Measurements from ENCODE around the gene STOML1. TPM values are rescaled to one million over a fixed set of nuclear protein-coding genes. Genes with fewer than 3 reads are reported as not detected.
A peak's percentile ranks its signal among the peaks of the same experiment; 100 is the strongest.

The STOML1 gene
- total RNA-seq, 2 experiments from 2014 or later: 4.6 to 5.3 TPM

DNA sequence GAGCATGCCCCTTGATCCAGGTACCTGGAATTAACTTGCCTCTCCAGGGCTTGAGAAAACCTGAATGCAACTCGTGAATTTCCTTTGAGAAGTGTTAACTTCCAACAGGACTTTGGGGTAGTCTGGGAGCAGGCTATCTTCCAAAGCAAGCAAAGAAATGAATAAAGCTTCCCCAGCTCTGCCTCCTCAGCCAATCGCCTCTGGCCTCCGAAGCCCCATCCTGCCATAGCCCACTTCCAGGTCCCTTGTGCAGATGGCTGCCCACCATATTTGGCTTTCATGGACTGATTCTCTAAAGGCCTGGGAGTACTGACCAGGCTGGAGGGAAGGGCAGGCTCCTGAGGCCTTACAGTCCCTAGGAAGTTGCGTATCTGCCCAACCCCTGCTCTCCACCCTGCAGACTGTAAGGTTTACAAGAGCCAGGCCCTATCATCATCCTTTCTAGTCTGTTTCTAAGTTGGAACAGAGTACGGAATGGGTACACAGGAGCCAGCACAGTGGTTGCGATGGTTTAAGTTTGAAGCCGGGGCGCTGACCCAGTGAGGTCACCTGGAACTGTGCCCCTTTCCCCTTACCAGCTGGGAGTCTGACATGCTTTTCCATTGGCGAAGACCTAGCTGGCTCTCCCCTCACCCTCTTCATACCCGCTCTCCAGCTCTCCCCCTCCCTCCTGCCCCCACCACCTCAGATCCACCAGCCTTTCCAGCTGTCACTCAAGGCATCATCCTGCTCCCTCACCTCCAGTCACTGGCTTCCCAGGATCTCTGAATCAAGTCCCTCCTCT, 1.3 kb upstream of the STOML1 start:
- H3K4me1 Mint-ChIP-seq (ENCODE audit: low read depth): peaks cover 63% of the 10 kb centered on the region
- POLR2A ChIA-PET: interaction anchor here (1.1 to 2.2 kb wide), 8 partner anchors 10 to 622 kb away, joined by 3 to 27 read pairs (median 7); partner anchors contain the start of genes CLK3 and LOXL1
- CTCF ChIA-PET: interaction anchor here (0.9 to 1.9 kb wide), 4 partner anchors 20 to 66 kb away, joined by 3 to 5 read pairs (median 4); no protein-coding TSS in a partner anchor
- Histone ChIP-seq H3K27ac (ENCODE audit: low read depth in 1 of 2, low read length in 2 of 2) (peak overlapping the region in 1 of 2 donors; percentile 64), H3K4me3 (ENCODE audit: low read length) (peak overlapping the region; percentile 92), H3K27me3 (ENCODE audit: control insufficient read depth in 1 of 2, insufficient read depth in 2 of 2, low read length in 2 of 2) (no peaks in the 10 kb centered on the region), H3K36me3 (ENCODE audit: insufficient read depth, low read length) (peaks cover 8% of the 10 kb centered on the region), H3K4me1 (ENCODE audit: insufficient read depth, low read length) (peaks cover 60% of the 10 kb centered on the region), H3K9me3 (ENCODE audit: control insufficient read depth in 1 of 2, insufficient read depth in 1 of 2, low read length in 2 of 2) (no peaks in the 10 kb centered on the region)
- intact Hi-C loops (cut with DNase I, micrococcal nuclease): loop anchor here (2.0 to 10.0 kb wide), 11 partner anchors 53 to 1631 kb away; partner anchors contain the start of genes ARID3B (in 1 of the 2), C15orf39 (in 1 of the 2), CLK3 (in 1 of the 2) and COX5A (in 1 of the 2)
- ATAC-seq (ENCODE audit: poor library complexity): no peak
- H3K9me3 Mint-ChIP-seq: no peaks in the 10 kb centered on the region
- H3K27ac Mint-ChIP-seq: peak overlapping the region; percentile 85
- H3K27me3 Mint-ChIP-seq: no peaks in the 10 kb centered on the region
- peak overlapping the region; percentile 96 for H3K4me3 Mint-ChIP-seq
- H3K36me3 Mint-ChIP-seq (ENCODE audit: low read depth): peaks cover 24% of the 10 kb centered on the region
- TF ChIP-seq, protein P1, sequence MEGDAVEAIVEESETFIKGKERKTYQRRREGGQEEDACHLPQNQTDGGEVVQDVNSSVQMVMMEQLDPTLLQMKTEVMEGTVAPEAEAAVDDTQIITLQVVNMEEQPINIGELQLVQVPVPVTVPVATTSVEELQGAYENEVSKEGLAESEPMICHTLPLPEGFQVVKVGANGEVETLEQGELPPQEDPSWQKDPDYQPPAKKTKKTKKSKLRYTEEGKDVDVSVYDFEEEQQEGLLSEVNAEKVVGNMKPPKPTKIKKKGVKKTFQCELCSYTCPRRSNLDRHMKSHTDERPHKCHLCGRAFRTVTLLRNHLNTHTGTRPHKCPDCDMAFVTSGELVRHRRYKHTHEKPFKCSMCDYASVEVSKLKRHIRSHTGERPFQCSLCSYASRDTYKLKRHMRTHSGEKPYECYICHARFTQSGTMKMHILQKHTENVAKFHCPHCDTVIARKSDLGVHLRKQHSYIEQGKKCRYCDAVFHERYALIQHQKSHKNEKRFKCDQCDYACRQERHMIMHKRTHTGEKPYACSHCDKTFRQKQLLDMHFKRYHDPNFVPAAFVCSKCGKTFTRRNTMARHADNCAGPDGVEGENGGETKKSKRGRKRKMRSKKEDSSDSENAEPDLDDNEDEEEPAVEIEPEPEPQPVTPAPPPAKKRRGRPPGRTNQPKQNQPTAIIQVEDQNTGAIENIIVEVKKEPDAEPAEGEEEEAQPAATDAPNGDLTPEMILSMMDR (IDR thresholded peaks at IDR 0.05): no peak
- no peak for DNase-seq

DNA sequence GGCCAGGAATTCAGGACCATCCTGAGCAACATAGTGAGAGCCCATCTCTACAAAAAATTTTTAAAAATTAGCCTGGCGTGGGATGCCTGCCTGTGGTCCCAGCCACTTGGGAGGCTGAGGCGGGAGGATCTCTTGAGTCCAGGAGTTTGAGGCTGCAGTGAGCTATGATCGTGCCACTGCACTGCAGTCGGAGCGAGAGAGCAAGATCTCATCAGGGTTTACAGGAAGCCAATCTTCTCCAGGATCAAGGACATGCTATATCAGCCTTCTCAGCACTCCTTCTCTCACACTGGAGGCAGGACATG, 451 bp upstream of the STOML1 start:
- ATAC-seq (ENCODE audit: poor library complexity): no peak
- Mint-ChIP-seq H3K9me3 (no peaks in the 10 kb centered on the region), H3K4me3 (peak overlapping the region; percentile 81), H3K4me1 (ENCODE audit: low read depth) (peaks cover 57% of the 10 kb centered on the region), H3K27me3 (no peaks in the 10 kb centered on the region), H3K27ac (peak overlapping the region; percentile 73), H3K36me3 (ENCODE audit: low read depth) (peaks cover 23% of the 10 kb centered on the region)
- intact Hi-C loops (cut with DNase I, micrococcal nuclease): loop anchor here (2.0 to 10.0 kb wide), 11 partner anchors 54 to 1632 kb away; partner anchors contain the start of genes ARID3B (in 1 of the 2), C15orf39 (in 1 of the 2), CLK3 (in 1 of the 2) and COX5A (in 1 of the 2)
- H3K4me3 ChIP-seq (ENCODE audit: low read length): peak overlapping the region; percentile 46
- no peaks in the 10 kb centered on the region for H3K27me3 ChIP-seq (ENCODE audit: control insufficient read depth in 1 of 2, insufficient read depth in 2 of 2, low read length in 2 of 2)
- no peak for DNase-seq
- CTCF ChIA-PET: interaction anchor here (2.9 kb wide), 1 partner anchor 20 kb away, joined by 10 read pairs; no protein-coding TSS in a partner anchor
- no peaks in the 10 kb centered on the region for H3K9me3 ChIP-seq (ENCODE audit: control insufficient read depth in 1 of 2, insufficient read depth in 1 of 2, low read length in 2 of 2)
- POLR2A ChIA-PET: interaction anchor here (1.3 kb wide), 1 partner anchor 11 kb away, joined by 4 read pairs; no protein-coding TSS in a partner anchor
- H3K27ac ChIP-seq (ENCODE audit: low read depth in 1 of 2, low read length in 2 of 2): no peak overlapping the region
- TF ChIP-seq, protein P1 (IDR thresholded peaks at IDR 0.05): peak; percentile 9
- peaks cover 51% of the 10 kb centered on the region for H3K4me1 ChIP-seq (ENCODE audit: insufficient read depth, low read length)
- peaks cover 2% of the 10 kb centered on the region for H3K36me3 ChIP-seq (ENCODE audit: insufficient read depth, low read length)

DNA sequence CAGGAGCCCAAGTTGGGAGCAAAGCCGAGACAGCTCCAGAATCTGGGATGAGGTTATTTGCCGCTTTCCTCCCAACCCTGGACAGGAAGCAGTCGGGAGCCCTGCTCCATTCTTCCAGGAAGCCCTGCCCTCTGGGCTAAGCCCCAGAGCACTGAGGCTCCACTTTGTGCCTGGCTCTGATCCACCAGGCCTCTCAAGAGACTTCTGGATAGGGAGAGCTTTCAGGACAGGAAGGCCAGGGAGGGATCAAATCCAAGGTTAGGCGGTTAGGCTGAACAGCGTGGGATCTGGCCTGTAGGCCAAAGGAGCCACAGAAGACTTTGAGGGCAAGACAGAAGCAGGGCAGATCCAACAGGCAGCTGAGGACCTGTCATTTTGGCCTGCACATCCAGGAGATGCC, 835 bp downstream of the STOML1 start:
- H3K4me3 ChIP-seq (ENCODE audit: low read length): peak overlapping the region; percentile 71
- CTCF ChIA-PET: interaction anchor here (2.9 kb wide), 1 partner anchor 18 kb away, joined by 10 read pairs; no protein-coding TSS in a partner anchor
- ATAC-seq (ENCODE audit: poor library complexity) (no peak), DNase-seq (no peak)
- H3K4me1 ChIP-seq (ENCODE audit: insufficient read depth, low read length): peaks cover 47% of the 10 kb centered on the region
- peaks cover 44% of the 10 kb centered on the region for H3K4me1 Mint-ChIP-seq (ENCODE audit: low read depth)
- TF ChIP-seq, protein P1 (IDR thresholded peaks at IDR 0.05): no peak
- peak overlapping the region; percentile 62 for H3K27ac Mint-ChIP-seq
- peaks cover 24% of the 10 kb centered on the region for H3K36me3 Mint-ChIP-seq (ENCODE audit: low read depth)
- POLR2A ChIA-PET: interaction anchor here (1.0 kb wide), 1 partner anchor 14 kb away, joined by 3 read pairs; no protein-coding TSS in a partner anchor
- peaks cover 2% of the 10 kb centered on the region for H3K36me3 ChIP-seq (ENCODE audit: insufficient read depth, low read length)
- H3K9me3 ChIP-seq (ENCODE audit: control insufficient read depth in 1 of 2, insufficient read depth in 1 of 2, low read length in 2 of 2): no peaks in the 10 kb centered on the region
- H3K27me3 ChIP-seq (ENCODE audit: control insufficient read depth in 1 of 2, insufficient read depth in 2 of 2, low read length in 2 of 2): no peaks in the 10 kb centered on the region
- no peak overlapping the region for H3K27ac ChIP-seq (ENCODE audit: low read depth in 1 of 2, low read length in 2 of 2)
- H3K9me3 Mint-ChIP-seq: no peaks in the 10 kb centered on the region
- peak overlapping the region; percentile 82 for H3K4me3 Mint-ChIP-seq
- H3K27me3 Mint-ChIP-seq: no peaks in the 10 kb centered on the region
- intact Hi-C loops (cut with DNase I, micrococcal nuclease): loop anchor here (5.0 to 10.0 kb wide), 10 partner anchors 471 to 1634 kb away; partner anchors contain the start of genes ARID3B (in 1 of the 2), C15orf39 (in 1 of the 2), CLK3 (in 1 of the 2) and COX5A (in 1 of the 2)

Data from CD4-positive, alpha-beta T cell (primary cell).